ENCODE results near the gene FRS2.

The FRS2 gene

DNA sequence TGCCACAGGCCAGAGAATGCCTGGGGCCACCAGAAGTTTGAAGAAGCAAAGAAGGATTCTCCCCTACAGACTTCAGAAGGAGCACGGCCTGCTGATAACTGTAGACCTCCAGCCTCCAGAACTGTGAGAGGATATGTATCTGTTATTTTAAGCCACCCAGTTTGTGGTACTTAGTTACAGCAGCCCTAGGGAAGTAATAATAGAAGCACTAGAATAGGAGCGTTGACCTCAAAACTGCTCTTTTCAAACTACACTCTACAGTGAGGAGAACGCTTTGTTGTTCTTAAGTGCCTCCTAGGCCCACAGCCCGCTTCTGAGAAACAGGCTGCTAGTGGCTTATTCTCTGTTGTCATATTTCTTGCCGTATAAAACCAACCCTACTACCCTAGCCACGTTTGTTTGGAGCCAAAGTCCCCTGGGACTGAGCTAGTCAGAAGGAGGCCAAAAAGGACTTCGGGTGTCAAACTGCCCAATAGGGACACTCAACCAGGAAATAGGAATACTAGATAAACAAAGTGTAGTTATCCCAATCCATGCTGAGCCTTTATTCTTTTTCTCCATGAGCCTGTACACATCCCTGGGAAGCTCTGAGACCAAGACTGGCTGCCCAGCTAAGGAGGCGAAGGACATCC is 38.5 kb upstream of the FRS2 start:
- TF ChIP-seq, protein P1, sequence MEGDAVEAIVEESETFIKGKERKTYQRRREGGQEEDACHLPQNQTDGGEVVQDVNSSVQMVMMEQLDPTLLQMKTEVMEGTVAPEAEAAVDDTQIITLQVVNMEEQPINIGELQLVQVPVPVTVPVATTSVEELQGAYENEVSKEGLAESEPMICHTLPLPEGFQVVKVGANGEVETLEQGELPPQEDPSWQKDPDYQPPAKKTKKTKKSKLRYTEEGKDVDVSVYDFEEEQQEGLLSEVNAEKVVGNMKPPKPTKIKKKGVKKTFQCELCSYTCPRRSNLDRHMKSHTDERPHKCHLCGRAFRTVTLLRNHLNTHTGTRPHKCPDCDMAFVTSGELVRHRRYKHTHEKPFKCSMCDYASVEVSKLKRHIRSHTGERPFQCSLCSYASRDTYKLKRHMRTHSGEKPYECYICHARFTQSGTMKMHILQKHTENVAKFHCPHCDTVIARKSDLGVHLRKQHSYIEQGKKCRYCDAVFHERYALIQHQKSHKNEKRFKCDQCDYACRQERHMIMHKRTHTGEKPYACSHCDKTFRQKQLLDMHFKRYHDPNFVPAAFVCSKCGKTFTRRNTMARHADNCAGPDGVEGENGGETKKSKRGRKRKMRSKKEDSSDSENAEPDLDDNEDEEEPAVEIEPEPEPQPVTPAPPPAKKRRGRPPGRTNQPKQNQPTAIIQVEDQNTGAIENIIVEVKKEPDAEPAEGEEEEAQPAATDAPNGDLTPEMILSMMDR (IDR thresholded peaks at IDR 0.05; ENCODE audit: extremely low read depth, missing control alignments), result no peak
- no peak for DNase-seq (ENCODE audit: low spot score)

DNA sequence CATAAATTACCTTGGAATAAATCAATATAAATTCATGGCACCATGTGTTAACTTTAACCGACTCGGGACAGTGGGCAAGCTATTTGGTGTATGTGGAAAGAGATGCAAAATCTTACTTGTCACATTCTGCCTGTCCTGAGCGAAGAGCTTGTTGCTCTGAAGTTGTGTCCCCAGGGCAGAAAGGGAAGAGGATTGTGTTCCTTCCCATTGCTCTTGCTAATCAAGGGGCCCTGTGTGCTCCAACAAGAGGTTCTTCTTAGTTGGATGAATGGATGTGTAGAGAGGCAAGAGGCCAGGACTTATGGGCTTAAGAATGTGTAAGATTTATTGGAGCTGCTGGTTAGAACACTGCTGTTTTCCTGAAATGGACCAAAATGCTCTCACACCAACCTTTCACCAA is 36.5 kb upstream of the FRS2 start:
- TF ChIP-seq, protein P1 (IDR thresholded peaks at IDR 0.05; ENCODE audit: extremely low read depth, missing control alignments), result no peak

DNA sequence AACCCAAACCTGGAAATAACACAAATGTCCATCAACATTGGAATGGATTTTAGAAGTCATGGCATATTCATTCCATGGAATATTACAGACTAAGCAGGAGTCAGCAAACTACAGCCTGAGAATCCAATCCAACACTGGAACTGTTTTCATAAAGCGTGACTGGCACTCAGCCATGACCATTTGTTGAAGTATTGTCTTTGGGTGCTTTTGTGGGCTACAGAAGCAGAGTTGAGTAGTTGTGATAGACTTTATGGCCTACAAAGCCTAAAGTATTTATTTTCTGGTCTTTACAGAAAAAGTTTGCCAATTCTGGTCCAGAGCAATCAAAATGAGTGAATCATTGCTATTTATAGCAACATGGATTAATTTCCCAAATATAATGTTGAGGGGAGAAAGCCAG is 34.5 kb upstream of the FRS2 start:
- no peak for DNase-seq (ENCODE audit: low spot score)
- TF ChIP-seq, protein P1 (IDR thresholded peaks at IDR 0.05; ENCODE audit: extremely low read depth, missing control alignments), result no peak

More for the DNA sequence above, 36.5 kb upstream of the FRS2 start:
- no peak for DNase-seq (ENCODE audit: low spot score)

DNA sequence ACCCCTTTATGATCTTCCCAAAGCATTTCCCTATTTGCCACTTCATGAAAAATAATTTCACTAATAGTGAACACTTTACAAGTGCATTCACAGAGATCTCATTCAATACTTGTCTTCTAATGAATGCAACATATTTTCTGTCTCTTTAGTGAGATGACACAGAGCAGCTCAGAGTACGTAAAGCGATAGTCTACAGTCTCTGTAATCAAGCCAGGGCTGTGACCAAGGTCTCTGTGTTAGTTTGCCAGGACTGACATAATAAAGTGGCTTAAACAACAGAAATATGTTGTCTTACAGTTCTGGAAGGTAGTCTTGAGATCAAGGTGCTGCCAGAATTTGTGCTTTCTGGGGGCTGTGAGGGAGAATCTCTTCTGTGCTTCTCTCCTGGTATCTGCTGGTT is 33.1 kb upstream of the FRS2 start:
- TF ChIP-seq, protein P1 (IDR thresholded peaks at IDR 0.05; ENCODE audit: extremely low read depth, missing control alignments), result no peak
- no peak for DNase-seq (ENCODE audit: low spot score)

DNA sequence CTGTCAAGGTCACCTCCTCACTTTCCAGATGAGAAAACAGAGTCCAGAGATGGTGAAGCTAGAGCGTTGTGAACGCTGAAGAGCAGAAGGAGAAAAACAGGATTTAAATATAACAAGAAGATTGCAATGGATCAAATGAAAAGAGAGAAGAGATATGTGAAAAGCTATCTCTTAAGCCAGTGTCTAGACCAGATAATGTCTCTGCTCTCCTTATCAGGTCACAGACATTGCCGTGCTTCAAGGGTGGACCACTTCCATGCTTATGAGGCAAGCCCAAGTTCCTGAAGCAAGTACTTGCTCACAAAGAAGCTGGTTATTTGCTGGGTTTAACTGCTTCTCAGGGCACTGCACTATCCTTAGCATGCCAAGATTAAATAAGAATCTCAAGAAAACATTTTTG is 31.6 kb upstream of the FRS2 start:
- DNase-seq (ENCODE audit: low spot score), result no peak
- TF ChIP-seq, protein P1 (IDR thresholded peaks at IDR 0.05; ENCODE audit: extremely low read depth, missing control alignments), result no peak

DNA sequence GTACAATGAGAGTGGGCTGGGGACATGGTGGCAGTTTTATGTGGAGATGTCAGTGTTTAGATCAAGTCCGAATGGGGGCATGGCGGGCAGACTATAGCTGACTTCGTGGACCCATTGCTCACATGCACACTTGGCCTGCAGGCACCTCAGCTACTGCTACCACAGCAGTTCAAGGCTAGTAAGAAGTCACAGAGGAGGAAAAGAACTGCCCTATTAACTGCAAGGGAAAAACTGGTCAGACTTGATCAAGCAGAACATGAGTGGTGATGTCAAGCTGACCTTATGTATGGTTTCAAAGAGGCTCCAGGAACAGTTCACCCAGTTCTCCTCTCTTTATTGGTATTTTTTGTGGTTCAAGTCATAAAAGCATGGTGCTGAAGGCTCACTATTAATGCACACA is 30.2 kb upstream of the FRS2 start:
- TF ChIP-seq, protein P1 (IDR thresholded peaks at IDR 0.05; ENCODE audit: extremely low read depth, missing control alignments), result no peak

DNA sequence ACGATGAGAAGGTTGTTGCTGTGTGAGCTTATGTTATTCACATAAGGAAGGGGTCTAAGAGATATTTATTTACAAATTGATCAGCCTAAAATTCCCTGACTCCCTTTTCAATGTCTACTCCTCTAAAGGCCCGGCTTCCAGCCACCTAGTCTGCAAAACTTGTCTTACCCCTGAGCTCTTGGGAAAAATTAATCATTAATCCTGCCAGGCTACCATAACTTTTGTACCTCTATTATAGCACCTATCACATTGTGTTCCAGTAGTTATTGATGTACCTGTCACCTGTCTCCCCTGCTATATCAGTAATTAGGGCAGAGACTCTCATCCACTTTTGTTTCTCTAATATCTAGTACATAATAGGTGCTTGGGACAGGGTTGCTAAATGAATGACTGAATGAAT is 29.3 kb upstream of the FRS2 start:
- no peak for DNase-seq (ENCODE audit: low spot score)
- TF ChIP-seq, protein P1 (IDR thresholded peaks at IDR 0.05; ENCODE audit: extremely low read depth, missing control alignments), result no peak

More for the DNA sequence above, 30.2 kb upstream of the FRS2 start:
- DNase-seq (ENCODE audit: low spot score), result no peak
